ENCODE measurements around the gene P3H3.
"Not testable (repeated sequence)": the region's sequence is repeated elsewhere in the genome, so short reads cannot be mapped to it uniquely, and the experiment has no call there.

P3H3 gene

GRCh38 chr12:6883252-6883651 is 55.0 kb downstream of the P3H3 start:
- TF ChIP-seq GATA1 (IDR thresholded peaks at IDR 0.05; ENCODE audit: low read depth, low read length) = no peak
- no peak for TF ChIP-seq POLR2A (IDR thresholded peaks at IDR 0.05; ENCODE audit: low read length)
- DNase-seq = no peak

DNA sequence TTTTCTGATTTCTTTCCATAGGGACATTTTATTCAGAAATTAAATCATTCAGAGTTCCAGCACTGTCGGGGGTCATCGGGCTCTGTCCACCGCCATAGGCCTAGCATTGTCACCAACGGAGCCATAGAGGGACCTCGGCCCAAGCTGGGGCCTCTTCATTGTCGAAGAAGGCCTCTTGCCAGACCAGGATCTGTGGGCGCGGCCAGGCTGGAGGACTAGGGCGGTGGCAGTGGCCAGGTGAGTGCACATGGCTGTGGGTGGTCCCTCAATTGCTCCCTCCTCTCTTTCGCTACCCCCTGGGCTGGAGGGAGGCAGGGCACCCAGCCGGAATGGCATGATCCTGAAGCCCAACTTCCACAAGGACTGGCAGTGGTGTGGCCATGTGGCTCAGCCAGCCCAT is 55.5 kb downstream of the P3H3 start:
- DNase-seq = no peak

DNA sequence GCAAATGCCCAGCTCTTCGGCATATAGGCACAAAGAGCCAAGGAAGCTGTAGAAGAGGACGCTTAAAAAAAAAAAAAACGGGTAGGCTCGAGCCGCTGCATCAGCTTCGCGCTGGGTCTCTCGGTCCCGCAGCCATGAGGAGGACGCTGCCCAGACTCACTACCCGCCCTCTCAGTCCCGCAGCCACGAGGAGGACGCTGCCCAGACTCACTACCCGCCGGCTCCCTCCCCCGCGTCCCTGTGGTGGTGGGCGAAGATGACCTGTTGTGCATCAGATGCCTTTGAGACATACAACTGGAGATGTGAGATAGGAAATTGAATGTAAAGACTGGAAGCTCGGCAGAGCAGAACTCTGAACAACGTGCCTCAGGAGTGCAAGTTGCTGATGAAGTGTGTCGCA is 56.3 kb downstream of the P3H3 start:
- DNase-seq = no peak
- TF ChIP-seq POLR2A (IDR thresholded peaks at IDR 0.05; ENCODE audit: low read length) = no peak
- TF ChIP-seq GATA1 (IDR thresholded peaks at IDR 0.05; ENCODE audit: low read depth, low read length) = no peak

More for the DNA sequence above, 55.5 kb downstream of the P3H3 start:
- TF ChIP-seq GATA1 (IDR thresholded peaks at IDR 0.05; ENCODE audit: low read depth, low read length) (no peak), POLR2A (IDR thresholded peaks at IDR 0.05; ENCODE audit: low read length) (no peak)

GRCh38 chr12:6886206-6886999 is 58.2 kb downstream of the P3H3 start:
- not testable (repeated sequence) for DNase-seq

- TF ChIP-seq GATA1 (IDR thresholded peaks at IDR 0.05; ENCODE audit: low read depth, low read length) (no peak), POLR2A (IDR thresholded peaks at IDR 0.05; ENCODE audit: low read length) (no peak)
- DNase-seq = no peak
Measured at GRCh38 chr12:6887460-6887859, 59.3 kb downstream of the P3H3 start.

DNA sequence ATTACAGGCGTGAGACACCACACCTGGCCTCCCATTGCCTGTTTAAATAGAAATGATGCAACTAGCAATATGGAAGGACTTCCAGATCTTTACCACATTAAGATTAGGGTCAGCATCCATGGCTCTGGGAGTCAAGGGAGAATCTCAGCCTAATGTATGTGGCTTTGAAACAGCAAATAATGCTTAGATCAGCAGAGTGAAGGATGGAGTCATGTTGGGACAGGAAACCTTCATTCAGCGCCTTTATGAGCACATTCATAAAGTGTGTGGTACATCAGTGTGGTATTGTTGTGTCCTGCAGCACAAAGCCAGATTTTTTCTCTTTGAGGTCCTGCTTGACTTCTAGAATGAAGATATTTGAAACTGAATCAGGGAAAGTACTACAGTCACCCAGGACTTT is 60.2 kb downstream of the P3H3 start:
- no peak for DNase-seq
- TF ChIP-seq GATA1 (IDR thresholded peaks at IDR 0.05; ENCODE audit: low read depth, low read length) (no peak), POLR2A (IDR thresholded peaks at IDR 0.05; ENCODE audit: low read length) (no peak)

GRCh38 chr12:6888794-6889193 is 60.6 kb downstream of the P3H3 start:
- not testable (repeated sequence) for DNase-seq
